ENCODE data around the gene PLEKHG3.

DNA sequence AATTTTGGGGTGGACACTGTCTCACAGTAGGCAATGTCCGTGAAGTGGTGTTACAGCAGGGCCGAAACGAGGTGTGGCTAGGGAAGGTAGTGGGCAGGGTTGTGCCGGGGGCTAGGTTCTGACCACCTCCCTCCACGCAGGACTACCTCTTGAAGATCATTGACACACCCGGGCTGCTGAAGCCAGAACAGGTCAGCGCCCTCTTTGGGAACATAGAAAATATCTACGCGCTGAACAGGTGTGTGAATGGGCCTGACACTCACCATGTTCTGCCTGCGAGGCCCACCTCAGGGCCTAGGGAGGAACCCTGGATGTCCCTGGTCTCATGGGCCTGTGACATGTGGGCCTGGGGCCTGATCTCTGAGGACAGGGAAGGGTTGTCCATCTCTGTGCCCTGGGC is 24.6 kb downstream of the PLEKHG3 start:
- TF ChIP-seq HIVEP1 (CRISPR knock-in tag; IDR thresholded peaks at IDR 0.05) (no peak), ZNF577 (CRISPR knock-in tag; IDR thresholded peaks at IDR 0.05; ENCODE audit: borderline replicate concordance, low read depth) (no peak), POLR2A (IDR thresholded peaks at IDR 0.05; ENCODE audit: insufficient read depth in 1 of 2, low read depth in 2 of 2, low read length in 2 of 2) (no peak), ZNF747 (CRISPR knock-in tag; IDR thresholded peaks at IDR 0.05; ENCODE audit: borderline replicate concordance) (no peak), ZFP62 (CRISPR knock-in tag; IDR thresholded peaks at IDR 0.05) (no peak), NFYC (CRISPR knock-in tag; IDR thresholded peaks at IDR 0.05) (no peak), EZH2 (conservative IDR thresholded peaks at IDR 0.05; ENCODE audit: low read depth, low read length) (no peak), ZNF367 (CRISPR knock-in tag; IDR thresholded peaks at IDR 0.05; ENCODE audit: borderline replicate concordance) (no peak), ZBTB21 (CRISPR knock-in tag; IDR thresholded peaks at IDR 0.05) (no peak), EP300 (IDR thresholded peaks at IDR 0.05; ENCODE audit: low read depth in 2 of 2, low read length in 2 of 2) (no peak), EP300 (CRISPR knock-in tag; IDR thresholded peaks at IDR 0.05; ENCODE audit: borderline replicate concordance) (no peak), MED13 (CRISPR knock-in tag; IDR thresholded peaks at IDR 0.05) (no peak)
- TF ChIP-seq, protein P1, sequence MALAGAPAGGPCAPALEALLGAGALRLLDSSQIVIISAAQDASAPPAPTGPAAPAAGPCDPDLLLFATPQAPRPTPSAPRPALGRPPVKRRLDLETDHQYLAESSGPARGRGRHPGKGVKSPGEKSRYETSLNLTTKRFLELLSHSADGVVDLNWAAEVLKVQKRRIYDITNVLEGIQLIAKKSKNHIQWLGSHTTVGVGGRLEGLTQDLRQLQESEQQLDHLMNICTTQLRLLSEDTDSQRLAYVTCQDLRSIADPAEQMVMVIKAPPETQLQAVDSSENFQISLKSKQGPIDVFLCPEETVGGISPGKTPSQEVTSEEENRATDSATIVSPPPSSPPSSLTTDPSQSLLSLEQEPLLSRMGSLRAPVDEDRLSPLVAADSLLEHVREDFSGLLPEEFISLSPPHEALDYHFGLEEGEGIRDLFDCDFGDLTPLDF (CRISPR knock-in tag; IDR thresholded peaks at IDR 0.05) = no peak
